IMR-90 (cell line): ENCODE results near the gene EXD1.

Experiments used
- BHLHE40 ChIP-seq: fragments of 150-350 bp; IDR thresholded peaks from 2 replicates; pipeline ENCODE4 v1.6.1; 2016; ENCODE audit warnings: mild to moderate bottlenecking, low read depth, low read length
- CEBPB ChIP-seq: IDR thresholded peaks from 2 replicates; pipeline ENCODE4 v1.6.1; 2012; ENCODE audit warnings: low read depth, low read length, improper control_type of control experiment
- CHD1 ChIP-seq: IDR thresholded peaks from 2 replicates; pipeline ENCODE4 v1.6.1; 2012; ENCODE audit warnings: low read depth, low read length, improper control_type of control experiment
- CTCF ChIP-seq: conservative IDR thresholded peaks from 2 replicates; pipeline ENCODE4 v1.5.1; 2012; ENCODE audit warnings: mild to moderate bottlenecking, low read depth, low read length, improper control_type of control experiment
- ELK1 ChIP-seq: fragments of 150-350 bp; IDR thresholded peaks from 2 replicates; pipeline ENCODE4 v1.6.1; 2016; ENCODE audit warnings: low read depth, mild to moderate bottlenecking, low read length, moderate library complexity, borderline replicate concordance
- MAFK ChIP-seq: IDR thresholded peaks from 2 replicates; pipeline ENCODE4 v1.6.1; 2012; ENCODE audit warnings: low read depth, low read length, improper control_type of control experiment
- MAZ ChIP-seq: IDR thresholded peaks from 2 replicates; pipeline ENCODE4 v1.6.1; 2012; ENCODE audit warnings: low read depth, mild to moderate bottlenecking, low read length, improper control_type of control experiment, moderate library complexity, borderline replicate concordance
- MXI1 ChIP-seq: IDR thresholded peaks from 2 replicates; pipeline ENCODE4 v1.6.1; 2012; ENCODE audit warnings: low read depth, mild to moderate bottlenecking, low read length, moderate library complexity, borderline replicate concordance
- POLR2A ChIP-seq: IDR thresholded peaks from 2 replicates; pipeline ENCODE4 v1.6.1; 2012; ENCODE audit warnings: mild to moderate bottlenecking, low read depth, low read length
- RAD21 ChIP-seq: IDR thresholded peaks from 2 replicates; pipeline ENCODE4 v1.6.1; 2012; ENCODE audit warnings: low read length, improper control_type of control experiment
- RCOR1 ChIP-seq: IDR thresholded peaks from 2 replicates; pipeline ENCODE4 v1.6.1; 2012; ENCODE audit warnings: mild to moderate bottlenecking, low read length, improper control_type of control experiment; ENCODE audit not compliant: insufficient replicate concordance
- SMC3 ChIP-seq: fragments of 150-350 bp; IDR thresholded peaks from 2 replicates; pipeline ENCODE4 v1.6.1; 2016; ENCODE audit warnings: low read depth, mild to moderate bottlenecking, antibody characterized with exemption, low read length, moderate library complexity
- USF2 ChIP-seq: fragments of 150-350 bp; IDR thresholded peaks from 2 replicates; pipeline ENCODE4 v1.6.1; 2017; ENCODE audit warnings: mild to moderate bottlenecking, antibody characterized with exemption, low read length, low read depth

GRCh38 chr15:41218851-41219250 lies 11.7 kb downstream of the EXD1 start:
- TF ChIP-seq POLR2A (no peak), CHD1 (no peak), CTCF (no peak), USF2 (no peak), RAD21 (no peak), MAZ (no peak), SMC3 (no peak), MXI1 (no peak), BHLHE40 (no peak), CEBPB (no peak), MAFK (no peak), ELK1 (no peak), RCOR1 (no peak)
